Suprapubic skin (tissue), 4 donors: ENCODE results near the gene SCAMP5.

Experiments
- CTCF ChIP-seq, 2 donors: fragments of 200-600 bp in 1 of 2; fragments of 450-650 bp in 1 of 2; sonication (generic) in 1 of 2; IDR thresholded peaks; one replicate each; pipeline ENCODE4 v1.5.1; 2016 to 2019; ENCODE audit warnings: antibody characterized with exemption in 2 of 2, mild to moderate bottlenecking in 1 of 2, moderate library complexity in 1 of 2
- EP300 ChIP-seq: sonication (generic); formaldehyde crosslinking; IDR thresholded peaks from one replicate; pipeline ENCODE4 v1.6.1; 2017; ENCODE audit warnings: antibody characterized with exemption
- POLR2A ChIP-seq, 2 donors: fragments of 450-650 bp; IDR thresholded peaks; one replicate each; pipeline ENCODE4 v1.6.1; 2017; ENCODE audit warnings: antibody characterized with exemption in 2 of 2, mild to moderate bottlenecking in 2 of 2, moderate library complexity in 2 of 2
- POLR2AphosphoS5 ChIP-seq, 3 donors: sonication (generic); formaldehyde crosslinking; IDR thresholded peaks; one replicate each; pipeline ENCODE4 v1.6.1; 2017; ENCODE audit warnings: antibody characterized with exemption in 3 of 3

DNA sequence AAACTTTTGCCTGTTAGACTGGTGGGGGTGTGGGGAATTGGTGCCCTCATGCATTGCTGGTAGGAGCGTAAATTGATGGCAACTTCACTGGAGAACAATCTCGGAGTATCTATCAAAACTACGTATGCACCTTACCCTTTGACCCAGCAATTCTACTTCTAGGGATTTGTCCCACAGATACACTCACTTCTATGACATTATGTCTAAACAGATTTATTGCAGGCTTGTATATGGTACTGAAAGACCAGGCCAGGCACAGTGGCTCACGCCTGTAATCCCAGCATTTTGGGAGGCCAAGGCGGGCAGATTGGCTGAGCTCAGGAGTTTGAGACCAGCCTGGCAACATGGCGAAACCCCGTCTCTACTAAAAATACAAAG, 58.4 kb downstream of the SCAMP5 start:
- TF ChIP-seq CTCF (IDR thresholded peaks at IDR 0.05), result no peak
- no peak for TF ChIP-seq POLR2A (IDR thresholded peaks at IDR 0.05)
- TF ChIP-seq EP300, result no peak
- no peak for TF ChIP-seq POLR2AphosphoS5 (IDR thresholded peaks at IDR 0.05)
